Measurements from ENCODE around the gene JUNB.

The JUNB gene

GRCh38 chr19:12841094-12841493 is 49.8 kb downstream of the JUNB start:
- TF ChIP-seq, protein P1, sequence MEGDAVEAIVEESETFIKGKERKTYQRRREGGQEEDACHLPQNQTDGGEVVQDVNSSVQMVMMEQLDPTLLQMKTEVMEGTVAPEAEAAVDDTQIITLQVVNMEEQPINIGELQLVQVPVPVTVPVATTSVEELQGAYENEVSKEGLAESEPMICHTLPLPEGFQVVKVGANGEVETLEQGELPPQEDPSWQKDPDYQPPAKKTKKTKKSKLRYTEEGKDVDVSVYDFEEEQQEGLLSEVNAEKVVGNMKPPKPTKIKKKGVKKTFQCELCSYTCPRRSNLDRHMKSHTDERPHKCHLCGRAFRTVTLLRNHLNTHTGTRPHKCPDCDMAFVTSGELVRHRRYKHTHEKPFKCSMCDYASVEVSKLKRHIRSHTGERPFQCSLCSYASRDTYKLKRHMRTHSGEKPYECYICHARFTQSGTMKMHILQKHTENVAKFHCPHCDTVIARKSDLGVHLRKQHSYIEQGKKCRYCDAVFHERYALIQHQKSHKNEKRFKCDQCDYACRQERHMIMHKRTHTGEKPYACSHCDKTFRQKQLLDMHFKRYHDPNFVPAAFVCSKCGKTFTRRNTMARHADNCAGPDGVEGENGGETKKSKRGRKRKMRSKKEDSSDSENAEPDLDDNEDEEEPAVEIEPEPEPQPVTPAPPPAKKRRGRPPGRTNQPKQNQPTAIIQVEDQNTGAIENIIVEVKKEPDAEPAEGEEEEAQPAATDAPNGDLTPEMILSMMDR (IDR thresholded peaks at IDR 0.05; ENCODE audit: extremely low read depth, missing control alignments): no peak
- DNase-seq (ENCODE audit: low spot score): no peak

- TF ChIP-seq, protein P1 (IDR thresholded peaks at IDR 0.05; ENCODE audit: extremely low read depth, missing control alignments): no peak
- DNase-seq (ENCODE audit: low spot score): no peak
Observed at GRCh38 chr19:12842511-12842910, 51.2 kb downstream of the JUNB start.
